Activated T-cell treated with anti-CD3 and anti-CD28 coated beads, Interleukin-2, amount 50 U/mL, for 72 hours (primary cell): ENCODE results near the gene SLC8A1. TPM values are rescaled to one million over a fixed set of nuclear protein-coding genes. Genes with fewer than 3 reads are reported as not detected.

Source experiments
- ATAC-seq, 2 donors: fragments of 150-1000 bp; cut with Tn5 transposase; replicated peaks in 1 of 2; 2 replicates each; pipeline ENCODE4 v1.10.0; 2021; ENCODE audit warnings: moderate library complexity in 2 of 2, mild to moderate bottlenecking in 1 of 2
- DNase-seq, 2 donors: peaks; one replicate each; pipeline ENCODE4 v3.0.0; 2021 to 2022; ENCODE audit warnings: mixed read lengths in 1 of 2
- H3K27ac Mint-ChIP-seq: one replicate; pipeline ENCODE4 v1.8.0; 2022; ENCODE audit warnings: mild to moderate bottlenecking, moderate library complexity, mixed read lengths
- H3K27me3 Mint-ChIP-seq: one replicate; pipeline ENCODE4 v1.8.0; 2022; ENCODE audit warnings: low read depth, mixed read lengths
- H3K36me3 Mint-ChIP-seq, 2 donors: one replicate each; pipeline ENCODE4 v1.8.0; 2022; ENCODE audit warnings: mixed read lengths in 2 of 2, mild to moderate bottlenecking in 1 of 2; ENCODE audit not compliant: insufficient read depth in 2 of 2
- H3K4me1 Mint-ChIP-seq: one replicate; pipeline ENCODE4 v1.8.0; 2022; ENCODE audit warnings: low read depth, mixed read lengths
- H3K4me3 Mint-ChIP-seq, 2 donors: one replicate each; pipeline ENCODE4 v1.8.0; 2022; ENCODE audit warnings: mild to moderate bottlenecking in 2 of 2, mixed read lengths in 2 of 2, moderate library complexity in 2 of 2
- H3K9me3 Mint-ChIP-seq, 2 donors: one replicate each; pipeline ENCODE4 v1.8.0; 2022; ENCODE audit warnings: mixed read lengths in 2 of 2
- total RNA-seq, 2 donors: library from RNA; stranded (reverse); gene quantifications; one replicate each; pipeline ENCODE4 v1.2.3, GENCODE V29; 2022

SLC8A1 gene
- total RNA-seq, 2 donors from 2014 or later: 0.58 to 1.9 TPM

DNA sequence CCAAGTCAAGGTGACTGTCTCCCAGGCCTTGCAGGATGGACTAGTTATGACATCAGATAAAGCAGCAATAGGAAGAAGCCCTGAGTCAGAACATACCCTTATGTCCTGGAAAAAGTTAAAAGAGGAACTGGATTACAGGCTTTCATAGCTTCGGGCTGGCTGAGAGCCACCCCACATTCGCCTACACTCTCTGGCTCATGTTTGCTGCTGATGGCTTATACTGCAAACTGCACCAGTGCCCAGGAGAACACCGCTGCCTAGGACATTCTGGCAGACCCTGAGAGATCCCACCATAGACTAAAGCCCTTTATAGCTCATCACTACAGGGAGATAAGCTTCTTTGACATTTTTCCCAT, 20.3 kb downstream of the SLC8A1 start:
- ATAC-seq: no peak
- H3K27me3 Mint-ChIP-seq: no peaks in the 10 kb centered on the region
- peaks cover 1 to 3% of the 10 kb centered on the region in 2 donors for H3K9me3 Mint-ChIP-seq
- no peak overlapping the region for H3K4me3 Mint-ChIP-seq
- no peaks in the 10 kb centered on the region for H3K4me1 Mint-ChIP-seq
- DNase-seq: no peak
- no peaks in the 10 kb centered on the region for H3K36me3 Mint-ChIP-seq
- no peak overlapping the region for H3K27ac Mint-ChIP-seq

DNA sequence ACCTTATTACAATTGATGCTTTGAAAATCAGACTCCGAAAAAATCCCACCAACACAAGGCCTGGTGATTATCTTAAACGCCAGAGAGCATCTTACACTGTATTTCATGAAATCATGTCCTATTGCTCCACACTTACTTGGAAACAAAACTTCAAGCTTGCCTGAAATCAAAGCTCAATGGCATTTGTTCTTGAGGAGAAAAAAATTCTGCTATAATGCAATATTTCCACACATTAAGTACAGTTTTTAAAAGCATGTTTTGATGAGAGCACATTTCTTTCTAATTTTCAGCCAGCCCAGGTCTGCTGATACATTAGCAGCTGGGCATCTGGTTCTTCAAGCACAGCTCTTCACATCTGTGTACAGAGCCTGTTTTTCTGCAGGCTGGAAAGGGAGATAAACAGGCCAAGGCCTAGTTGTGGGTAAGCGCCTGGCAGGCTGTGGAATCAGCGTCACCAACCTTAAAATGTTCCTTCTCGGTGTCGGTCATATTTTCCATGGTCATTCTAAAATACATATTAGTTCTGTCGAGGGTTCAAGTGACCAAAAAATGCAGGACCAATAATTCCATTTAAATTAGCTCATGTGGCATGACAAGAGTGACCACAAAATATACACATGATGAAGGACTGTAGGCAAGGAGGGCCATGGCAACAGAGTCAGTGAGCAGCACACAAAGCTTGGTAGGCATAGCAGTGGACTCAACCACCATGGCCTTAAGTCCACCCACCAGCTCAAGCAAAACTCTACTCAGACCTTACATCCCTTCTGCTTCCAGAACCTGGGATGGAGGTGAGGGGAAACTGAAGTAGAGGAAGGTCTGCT, 20.9 kb downstream of the SLC8A1 start:
- Mint-ChIP-seq H3K27me3 (no peaks in the 10 kb centered on the region), H3K36me3 (no peaks in the 10 kb centered on the region), H3K4me3 (no peak overlapping the region), H3K4me1 (no peaks in the 10 kb centered on the region), H3K27ac (no peak overlapping the region), H3K9me3 (peaks cover 1 to 3% of the 10 kb centered on the region in 2 donors)
- no peak for ATAC-seq
- no peak for DNase-seq

DNA sequence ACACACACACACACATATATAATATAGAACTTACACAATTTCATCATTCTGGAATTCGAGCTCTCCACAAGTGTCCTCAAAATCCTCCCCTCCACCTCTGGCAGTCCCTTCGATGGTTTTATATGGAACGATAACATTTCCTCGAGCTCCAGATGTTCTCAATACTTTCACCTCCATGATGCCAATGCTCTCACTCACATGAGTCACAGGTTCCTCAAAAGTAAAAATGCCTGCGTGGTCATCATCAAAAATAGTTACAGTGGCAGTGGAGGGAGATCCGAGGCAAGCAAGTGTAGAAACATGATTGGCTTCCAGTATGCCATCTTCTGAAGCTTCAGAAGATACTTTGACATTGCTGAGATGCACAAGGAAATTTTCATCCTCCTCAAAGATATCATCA, 23.5 kb downstream of the SLC8A1 start:
- no peaks in the 10 kb centered on the region for H3K4me1 Mint-ChIP-seq
- H3K36me3 Mint-ChIP-seq: no peaks in the 10 kb centered on the region
- DNase-seq (no peak), ATAC-seq (no peak)
- H3K27ac Mint-ChIP-seq: no peak overlapping the region
- no peak overlapping the region for H3K4me3 Mint-ChIP-seq
- H3K27me3 Mint-ChIP-seq: no peaks in the 10 kb centered on the region
- peaks cover 1 to 3% of the 10 kb centered on the region in 2 donors for H3K9me3 Mint-ChIP-seq

DNA sequence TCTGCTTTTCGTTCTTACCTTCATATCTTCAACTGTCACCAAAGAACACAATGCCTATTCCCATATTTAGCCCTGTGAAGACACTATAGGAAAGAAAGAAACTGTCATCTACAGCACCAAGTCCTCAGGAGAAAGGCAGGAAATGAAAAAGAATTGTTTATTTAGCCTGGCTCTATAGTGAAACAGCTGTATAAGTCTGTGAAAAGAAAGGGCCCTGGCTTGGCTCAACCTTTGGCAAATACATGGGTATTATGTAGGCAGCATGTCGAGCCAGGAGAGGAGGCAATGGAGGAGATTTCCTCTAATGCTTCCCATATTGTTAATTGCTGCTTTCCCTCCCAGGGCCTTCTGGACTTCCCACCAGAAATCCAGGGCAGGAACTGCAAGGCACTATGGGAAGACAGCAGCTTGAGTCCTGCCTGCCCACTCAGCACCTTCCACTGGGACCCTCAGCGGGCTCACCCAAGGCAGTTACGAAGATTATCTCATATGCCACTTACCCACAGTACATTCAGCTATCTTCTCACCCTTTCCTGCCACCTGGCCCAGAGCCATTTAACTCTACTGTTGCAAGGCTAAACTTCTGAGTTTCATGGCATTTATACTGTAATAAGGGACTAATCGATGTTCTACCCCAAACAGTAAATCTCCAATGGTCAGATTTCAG, 30.1 kb downstream of the SLC8A1 start:
- H3K36me3 Mint-ChIP-seq: no peaks in the 10 kb centered on the region
- ATAC-seq (no peak), DNase-seq (no peak)
- no peak overlapping the region for H3K27ac Mint-ChIP-seq
- no peaks in the 10 kb centered on the region for H3K4me1 Mint-ChIP-seq
- no peak overlapping the region for H3K4me3 Mint-ChIP-seq
- H3K27me3 Mint-ChIP-seq: no peaks in the 10 kb centered on the region
- peaks cover 2% of the 10 kb centered on the region in 2 donors for H3K9me3 Mint-ChIP-seq

DNA sequence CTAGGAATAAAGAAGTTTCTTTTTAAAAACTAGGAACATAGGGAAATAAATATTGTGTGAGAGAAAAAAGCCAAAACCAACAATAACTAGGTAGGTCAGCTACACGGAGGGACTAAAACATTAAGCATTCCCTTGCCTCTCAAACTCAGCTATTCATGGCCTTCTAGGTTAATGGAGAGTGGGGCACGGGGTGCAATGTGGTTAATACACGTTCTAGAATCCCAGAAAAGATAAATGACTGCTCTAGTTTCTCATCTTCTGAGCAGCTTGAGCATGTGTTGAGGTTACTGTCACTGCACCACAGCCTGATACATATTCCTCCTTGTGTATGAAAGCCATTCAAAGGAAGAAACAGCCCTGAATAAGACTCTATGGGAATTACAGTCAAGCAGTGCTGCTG, 31.4 kb downstream of the SLC8A1 start:
- Mint-ChIP-seq H3K27me3 (no peaks in the 10 kb centered on the region), H3K27ac (no peak overlapping the region), H3K4me1 (no peaks in the 10 kb centered on the region), H3K9me3 (peaks cover 2% of the 10 kb centered on the region in 2 donors), H3K4me3 (no peak overlapping the region), H3K36me3 (no peaks in the 10 kb centered on the region)
- no peak for DNase-seq
- no peak for ATAC-seq

DNA sequence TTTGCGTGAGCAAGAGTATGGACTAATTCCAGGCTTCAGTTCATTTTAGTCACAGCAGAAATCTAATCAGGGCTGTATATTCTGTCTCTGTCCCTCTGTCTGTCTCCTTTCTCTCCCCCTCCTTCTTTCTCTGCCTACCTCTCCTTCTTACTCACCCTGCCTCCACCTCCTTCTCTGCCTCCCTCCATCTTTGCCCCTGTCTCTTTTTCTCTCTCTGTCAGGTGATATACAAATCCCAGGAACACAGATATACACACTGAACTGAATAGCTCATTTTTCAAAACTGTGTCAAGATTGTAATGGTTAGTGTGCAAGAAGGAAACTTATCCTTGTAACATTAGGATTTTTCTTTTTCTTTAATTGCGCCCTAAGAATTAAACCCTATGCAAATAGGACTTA, 32.5 kb downstream of the SLC8A1 start:
- Mint-ChIP-seq H3K27ac (no peak overlapping the region), H3K4me1 (no peaks in the 10 kb centered on the region), H3K36me3 (no peaks in the 10 kb centered on the region), H3K9me3 (peaks cover 2% of the 10 kb centered on the region in 2 donors), H3K4me3 (no peak overlapping the region), H3K27me3 (no peaks in the 10 kb centered on the region)
- no peak for ATAC-seq
- DNase-seq: no peak

DNA sequence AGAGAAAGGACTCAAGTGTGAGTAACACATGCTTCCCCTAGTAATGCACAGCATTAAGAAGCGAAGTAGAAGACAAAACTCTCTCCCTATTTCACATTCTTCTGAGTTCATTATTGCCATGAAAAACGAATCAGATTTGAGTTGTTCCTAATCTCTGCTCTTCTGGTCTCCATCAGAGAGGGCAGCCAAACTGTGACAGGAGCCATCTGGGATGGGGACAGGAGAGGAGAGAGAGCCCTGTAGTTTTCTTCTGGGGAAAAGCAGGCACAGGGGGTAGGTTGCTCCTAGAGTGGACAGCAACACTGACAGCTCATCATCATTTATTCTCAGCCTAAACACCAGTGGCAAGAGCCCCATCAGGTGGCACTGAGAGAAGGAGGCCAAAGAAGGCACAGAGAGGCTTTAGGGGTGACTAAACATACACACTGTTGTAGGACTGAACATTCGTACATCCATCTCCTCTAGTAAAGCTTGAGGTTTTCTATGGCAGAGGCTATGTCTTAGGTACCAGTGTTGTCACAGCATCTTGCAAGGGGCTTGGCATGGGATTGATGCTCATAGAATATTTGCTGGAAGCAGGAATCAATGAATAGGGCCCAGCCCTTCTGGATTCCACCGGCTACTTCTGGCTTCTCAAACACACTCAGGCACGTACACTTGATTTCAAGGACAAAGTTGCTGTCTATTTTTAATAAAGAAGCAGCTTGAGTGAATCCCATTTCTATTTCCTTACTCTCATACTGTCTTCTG, 33.1 kb downstream of the SLC8A1 start:
- H3K4me3 Mint-ChIP-seq: no peak overlapping the region
- H3K9me3 Mint-ChIP-seq: peaks cover 2% of the 10 kb centered on the region in 2 donors
- no peak overlapping the region for H3K27ac Mint-ChIP-seq

DNA sequence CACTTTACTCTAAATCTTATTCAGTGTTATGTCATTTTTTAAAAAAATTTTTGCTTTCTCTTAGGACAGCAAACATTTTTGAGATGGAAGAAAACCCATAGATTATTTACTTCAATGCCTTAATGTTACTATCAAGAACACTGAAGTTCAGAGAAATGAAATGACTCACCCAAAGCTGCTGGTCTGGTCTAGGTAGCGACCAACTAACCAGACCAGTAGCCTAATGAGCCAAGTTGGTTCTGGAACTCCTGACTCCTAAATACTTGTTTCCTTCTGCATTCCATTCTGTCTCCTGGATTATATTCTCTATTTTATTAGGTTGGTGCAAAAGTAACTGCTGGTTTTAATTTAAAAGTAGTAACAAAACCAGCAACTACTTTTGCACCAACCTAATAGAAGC, 35.4 kb downstream of the SLC8A1 start:
- H3K4me3 Mint-ChIP-seq: no peak overlapping the region
- H3K27me3 Mint-ChIP-seq: no peaks in the 10 kb centered on the region
- no peaks in the 10 kb centered on the region for H3K36me3 Mint-ChIP-seq
- peaks cover 2% of the 10 kb centered on the region in 2 donors for H3K9me3 Mint-ChIP-seq
- DNase-seq (no peak), ATAC-seq (no peak)
- H3K27ac Mint-ChIP-seq: no peak overlapping the region
- H3K4me1 Mint-ChIP-seq: no peaks in the 10 kb centered on the region

More for the DNA sequence above, 33.1 kb downstream of the SLC8A1 start:
- no peaks in the 10 kb centered on the region for H3K4me1 Mint-ChIP-seq
- no peaks in the 10 kb centered on the region for H3K27me3 Mint-ChIP-seq
- no peaks in the 10 kb centered on the region for H3K36me3 Mint-ChIP-seq
- ATAC-seq: no peak
- no peak for DNase-seq

DNA sequence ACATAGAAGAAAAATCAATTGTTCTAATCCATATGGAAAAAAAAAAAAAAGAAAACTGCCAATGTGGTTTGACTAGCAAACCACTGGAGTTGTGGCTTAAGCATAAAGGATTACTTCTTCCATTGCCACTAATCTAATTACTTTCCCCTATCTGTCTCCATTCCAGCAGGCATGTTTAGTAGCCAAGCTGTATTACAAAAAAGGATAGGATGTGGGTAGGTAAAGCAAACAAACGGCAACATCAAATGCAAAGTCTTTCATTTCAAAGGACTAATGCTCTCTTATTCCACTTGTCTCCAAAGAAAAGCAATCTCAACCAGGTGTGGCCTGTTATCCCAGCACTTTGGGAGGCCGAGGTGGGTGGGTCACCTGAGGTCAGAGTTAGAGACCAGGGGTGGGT, 36.5 kb downstream of the SLC8A1 start:
- ATAC-seq: no peak

DNA sequence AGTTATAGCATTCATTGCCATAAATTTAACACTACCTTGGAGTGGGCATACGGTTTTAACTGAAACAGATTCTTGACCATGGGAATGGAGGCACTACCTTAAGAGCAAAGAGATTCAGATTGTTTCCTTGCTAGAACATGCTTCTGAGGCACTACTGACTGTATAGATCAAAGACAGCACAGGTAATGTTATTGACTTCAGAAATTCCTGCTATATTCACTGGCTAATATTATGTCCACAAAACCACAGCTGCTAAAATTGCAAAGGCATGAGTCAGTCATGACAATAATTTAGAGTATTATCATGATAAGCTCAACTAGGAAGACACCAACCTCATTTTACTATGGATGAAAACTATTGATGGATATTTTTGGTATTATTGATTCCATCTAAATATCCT, 39.4 kb downstream of the SLC8A1 start:
- Mint-ChIP-seq H3K4me3 (no peak overlapping the region), H3K27ac (no peak overlapping the region), H3K4me1 (no peaks in the 10 kb centered on the region), H3K9me3 (no peaks in the 10 kb centered on the region), H3K36me3 (no peaks in the 10 kb centered on the region), H3K27me3 (no peaks in the 10 kb centered on the region)
- DNase-seq (no peak), ATAC-seq (no peak)

More for the DNA sequence above, 36.5 kb downstream of the SLC8A1 start:
- Mint-ChIP-seq H3K27me3 (no peaks in the 10 kb centered on the region), H3K4me3 (no peak overlapping the region), H3K4me1 (no peaks in the 10 kb centered on the region), H3K27ac (no peak overlapping the region), H3K9me3 (no peaks in the 10 kb centered on the region), H3K36me3 (no peaks in the 10 kb centered on the region)
- DNase-seq: no peak

DNA sequence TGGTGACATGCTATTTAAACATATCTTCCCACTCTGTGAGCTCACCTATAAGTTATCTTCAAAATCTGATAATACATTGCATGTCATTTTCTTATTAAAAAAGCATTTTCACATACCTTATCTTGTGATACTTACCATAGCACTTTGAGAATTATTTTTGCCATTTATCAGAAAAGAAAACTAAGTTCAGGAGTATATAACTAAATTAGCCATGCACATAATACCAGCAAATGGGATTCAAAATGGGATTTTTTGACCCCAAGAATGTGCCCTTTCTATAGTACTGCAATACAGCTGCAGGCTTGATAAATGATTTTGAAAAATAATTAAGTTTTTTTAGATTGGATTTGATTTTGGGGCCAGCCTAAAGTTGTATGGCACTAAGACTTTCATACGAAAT, 41.2 kb downstream of the SLC8A1 start:
- Mint-ChIP-seq H3K4me3 (no peak overlapping the region), H3K27ac (no peak overlapping the region), H3K9me3 (no peaks in the 10 kb centered on the region), H3K27me3 (no peaks in the 10 kb centered on the region), H3K36me3 (no peaks in the 10 kb centered on the region), H3K4me1 (peaks cover 2% of the 10 kb centered on the region)
- DNase-seq (no peak), ATAC-seq (no peak)

DNA sequence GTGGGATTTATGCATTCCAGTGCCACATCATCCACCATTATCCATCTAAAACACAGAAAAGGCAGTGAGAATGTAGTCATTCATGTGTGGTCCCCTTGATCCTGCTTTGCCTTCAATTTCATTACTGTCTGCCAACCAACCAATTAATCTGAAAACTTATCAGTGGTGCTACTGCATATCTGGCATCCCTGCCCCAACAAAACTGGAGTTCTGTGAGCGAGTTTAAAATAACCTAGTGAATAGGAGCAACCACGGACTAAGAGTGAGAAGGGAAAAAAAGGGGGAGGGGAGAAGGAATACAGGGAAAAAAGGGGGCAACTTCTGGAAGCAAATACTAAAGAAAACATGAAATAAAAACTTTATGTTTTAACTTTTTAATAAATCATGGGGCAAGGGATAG, 42.2 kb downstream of the SLC8A1 start:
- Mint-ChIP-seq H3K36me3 (no peaks in the 10 kb centered on the region), H3K27ac (no peak overlapping the region), H3K4me3 (no peak overlapping the region), H3K4me1 (peaks cover 5% of the 10 kb centered on the region), H3K9me3 (no peaks in the 10 kb centered on the region), H3K27me3 (no peaks in the 10 kb centered on the region)
- no peak for ATAC-seq
- DNase-seq: no peak

DNA sequence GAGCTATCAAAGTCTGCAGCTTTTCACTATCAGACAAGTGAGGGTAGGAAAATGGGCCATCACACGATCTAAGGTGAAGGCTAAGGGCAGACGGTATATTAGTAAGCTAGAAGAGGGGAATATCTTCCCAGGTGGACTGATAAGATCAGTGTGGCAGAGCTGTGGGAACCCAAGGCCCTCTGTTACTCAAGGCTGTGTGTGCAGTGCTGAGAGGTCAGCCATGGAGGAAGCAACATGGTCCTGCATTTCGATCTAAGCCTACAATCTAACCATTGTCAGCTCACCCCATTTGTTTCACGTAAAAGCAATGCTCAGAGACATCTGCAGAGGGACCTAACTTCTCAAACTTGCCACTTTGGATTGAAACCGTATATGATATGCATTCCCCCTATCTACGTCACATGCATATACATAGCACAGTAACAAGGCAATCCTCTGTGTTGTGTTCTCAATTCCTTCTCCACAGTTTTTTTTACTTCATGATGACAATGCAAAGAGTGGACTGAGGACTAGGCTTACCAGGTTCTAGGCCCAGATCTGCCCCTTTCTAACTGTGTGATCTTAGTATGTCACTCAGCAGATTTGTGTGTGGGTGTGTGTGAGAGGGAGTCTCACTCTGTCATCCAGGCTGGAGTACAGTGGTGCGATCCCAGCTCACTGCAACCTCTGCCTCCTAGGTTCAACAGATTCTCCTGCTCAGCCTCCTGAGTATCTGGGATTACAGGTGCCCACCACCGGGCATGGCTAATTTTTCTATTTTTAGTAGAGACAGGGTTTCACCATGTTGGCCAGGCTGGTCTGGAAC, 45.2 kb downstream of the SLC8A1 start:
- ATAC-seq (no peak), DNase-seq (no peak)
- peaks cover 0 to 2% of the 10 kb centered on the region in 2 donors for H3K9me3 Mint-ChIP-seq
- H3K4me1 Mint-ChIP-seq: peaks cover 10% of the 10 kb centered on the region
- H3K4me3 Mint-ChIP-seq: no peak overlapping the region
- H3K36me3 Mint-ChIP-seq: no peaks in the 10 kb centered on the region
- H3K27ac Mint-ChIP-seq: no peak overlapping the region
- H3K27me3 Mint-ChIP-seq: no peaks in the 10 kb centered on the region
